ENCODE measurements around the gene PFN4.
"Not testable (repeated sequence)": the region's sequence is repeated elsewhere in the genome, so short reads cannot be mapped to it uniquely, and the experiment has no call there.

PFN4 gene

DNA sequence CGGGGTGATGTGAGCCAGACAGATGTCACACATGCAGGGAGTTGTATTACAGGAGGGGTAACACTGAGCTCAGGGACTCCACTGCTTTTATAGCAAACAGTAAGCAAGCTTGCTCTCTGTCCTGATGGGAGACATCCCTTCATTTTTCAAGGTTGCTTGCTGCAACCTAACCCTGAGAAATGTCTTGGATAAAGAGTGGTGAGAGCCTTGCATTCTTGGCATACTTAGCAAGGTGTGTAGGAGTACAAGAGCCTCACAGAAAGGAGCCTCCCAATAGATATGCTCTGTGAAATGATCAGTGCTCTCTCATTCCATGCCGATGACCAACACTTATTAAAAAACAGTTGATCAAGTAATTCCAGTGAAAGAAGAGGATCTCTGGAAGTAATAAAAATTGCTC lies 8.1 kb downstream of the PFN4 start:
- Histone ChIP-seq H3K27me3 (ENCODE audit: insufficient read depth, low read length) (no peaks in the 10 kb centered on the region), H2AFZ (ENCODE audit: low read length, unreplicated experiment) (no peak overlapping the region), H3K4me3 (ENCODE audit: low read depth, low read length) (no peak overlapping the region), H3K27ac (ENCODE audit: low read depth, low read length) (no peak overlapping the region), H3K36me3 (ENCODE audit: insufficient read depth, low read length) (peaks cover 12% of the 10 kb centered on the region), H3K79me2 (ENCODE audit: control insufficient read depth, insufficient read depth, low read length, unreplicated experiment) (no peaks in the 10 kb centered on the region), H3K4me1 (ENCODE audit: control insufficient read depth, insufficient read depth, low read length, unreplicated experiment) (peaks cover 11% of the 10 kb centered on the region)

- peaks cover 12% of the 10 kb centered on the region for H3K36me3 ChIP-seq (ENCODE audit: insufficient read depth, low read length)
- H3K27ac ChIP-seq (ENCODE audit: low read depth, low read length): no peak overlapping the region
- no peaks in the 10 kb centered on the region for H3K27me3 ChIP-seq (ENCODE audit: insufficient read depth, low read length)
- H3K4me1 ChIP-seq (ENCODE audit: control insufficient read depth, insufficient read depth, low read length, unreplicated experiment): peaks cover 17% of the 10 kb centered on the region
- no peak overlapping the region for H2AFZ ChIP-seq (ENCODE audit: low read length, unreplicated experiment)
- no peaks in the 10 kb centered on the region for H3K79me2 ChIP-seq (ENCODE audit: control insufficient read depth, insufficient read depth, low read length, unreplicated experiment)
- H3K4me3 ChIP-seq (ENCODE audit: low read depth, low read length): no peak overlapping the region
These were observed 11.7 kb downstream of the PFN4 start for GRCh38 chr2:24111407-24111901.

DNA sequence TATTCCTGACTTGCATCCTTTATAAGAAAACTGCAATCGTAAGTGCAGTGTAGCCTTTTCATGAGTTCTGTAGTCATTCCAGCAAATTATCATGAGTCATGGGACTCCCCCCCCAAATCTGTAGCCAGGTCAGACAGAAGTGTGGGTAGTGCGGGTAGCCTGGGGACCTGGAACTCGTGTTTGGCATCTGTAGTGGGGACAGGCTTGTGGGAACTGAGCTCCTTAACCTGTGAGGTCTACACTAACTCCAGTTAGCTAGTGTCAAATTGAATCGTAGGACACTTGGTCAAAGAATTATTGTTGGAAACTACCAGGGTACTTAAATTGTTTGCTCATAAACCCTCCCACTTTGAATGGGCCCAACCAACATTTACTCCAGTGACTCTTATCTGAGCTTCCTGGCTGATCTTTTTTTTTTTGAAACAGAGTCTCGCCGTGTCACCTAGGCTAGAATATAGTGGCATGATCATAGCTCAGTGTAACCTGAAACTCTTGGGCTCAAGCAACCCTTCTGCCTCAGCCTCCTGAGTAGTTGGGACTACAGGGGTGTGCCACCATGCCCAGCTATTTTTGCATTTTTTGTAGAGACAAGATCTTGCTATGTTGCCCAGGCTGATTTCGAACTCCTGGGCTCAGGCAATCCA lies 12.4 kb downstream of the PFN4 start:
- no peak overlapping the region for H2AFZ ChIP-seq (ENCODE audit: low read length, unreplicated experiment)

DNA sequence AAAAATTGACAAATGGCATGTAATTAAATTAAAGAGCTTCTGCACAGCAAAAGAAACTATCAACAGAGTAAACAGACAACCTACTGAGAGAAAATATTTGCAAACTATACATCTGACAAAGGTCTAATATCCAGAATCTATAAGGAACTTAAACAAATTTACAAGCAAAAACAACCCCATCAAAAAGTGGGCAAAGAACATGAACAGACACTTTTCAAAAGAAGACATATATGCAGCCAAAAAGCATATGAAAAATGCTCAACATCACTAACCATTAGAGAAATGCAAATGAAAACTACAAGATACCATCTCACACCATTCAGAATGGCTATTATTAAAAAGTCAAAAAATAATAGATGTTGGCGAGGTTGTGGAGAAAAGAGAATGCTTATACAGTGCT lies 13.7 kb downstream of the PFN4 start:
- not testable (repeated sequence) for H3K27ac ChIP-seq (ENCODE audit: low read depth, low read length); H3K4me3 ChIP-seq (ENCODE audit: low read depth, low read length); H3K36me3 ChIP-seq (ENCODE audit: insufficient read depth, low read length); H2AFZ ChIP-seq (ENCODE audit: low read length, unreplicated experiment); H3K79me2 ChIP-seq (ENCODE audit: control insufficient read depth, insufficient read depth, low read length, unreplicated experiment); H3K27me3 ChIP-seq (ENCODE audit: insufficient read depth, low read length)
- H3K4me1 ChIP-seq (ENCODE audit: control insufficient read depth, insufficient read depth, low read length, unreplicated experiment): peaks cover 17% of the 10 kb centered on the region

More for the DNA sequence above, 12.4 kb downstream of the PFN4 start:
- H3K79me2 ChIP-seq (ENCODE audit: control insufficient read depth, insufficient read depth, low read length, unreplicated experiment): no peaks in the 10 kb centered on the region
- H3K27me3 ChIP-seq (ENCODE audit: insufficient read depth, low read length): no peaks in the 10 kb centered on the region
- H3K4me3 ChIP-seq (ENCODE audit: low read depth, low read length): no peak overlapping the region
- peaks cover 17% of the 10 kb centered on the region for H3K4me1 ChIP-seq (ENCODE audit: control insufficient read depth, insufficient read depth, low read length, unreplicated experiment)
- H3K27ac ChIP-seq (ENCODE audit: low read depth, low read length): no peak overlapping the region
- H3K36me3 ChIP-seq (ENCODE audit: insufficient read depth, low read length): peaks cover 12% of the 10 kb centered on the region

DNA sequence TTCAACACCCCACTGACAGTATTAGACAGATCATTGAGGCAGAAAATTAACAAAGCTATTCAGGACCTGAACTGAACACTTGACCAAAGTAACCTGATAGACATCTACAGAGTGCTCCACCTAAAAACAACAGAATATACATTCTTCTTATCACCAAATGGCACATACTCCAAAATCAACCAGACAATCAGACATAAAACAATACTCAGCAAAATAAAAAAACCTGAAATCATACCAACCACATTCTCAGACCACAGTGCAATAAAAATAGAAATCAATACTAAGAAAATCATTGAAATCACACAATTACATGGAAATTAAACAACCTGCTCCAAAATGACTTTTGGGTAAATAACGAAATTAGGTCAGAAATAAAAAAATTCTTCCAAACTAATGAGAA lies 15.8 kb downstream of the PFN4 start:
- Histone ChIP-seq H3K27me3 (ENCODE audit: insufficient read depth, low read length) (no peaks in the 10 kb centered on the region), H3K4me3 (ENCODE audit: low read depth, low read length) (no peak overlapping the region), H3K79me2 (ENCODE audit: control insufficient read depth, insufficient read depth, low read length, unreplicated experiment) (no peaks in the 10 kb centered on the region), H3K4me1 (ENCODE audit: control insufficient read depth, insufficient read depth, low read length, unreplicated experiment) (peaks cover 17% of the 10 kb centered on the region), H3K27ac (ENCODE audit: low read depth, low read length) (no peak overlapping the region), H3K36me3 (ENCODE audit: insufficient read depth, low read length) (no peaks in the 10 kb centered on the region), H2AFZ (ENCODE audit: low read length, unreplicated experiment) (no peak overlapping the region)

DNA sequence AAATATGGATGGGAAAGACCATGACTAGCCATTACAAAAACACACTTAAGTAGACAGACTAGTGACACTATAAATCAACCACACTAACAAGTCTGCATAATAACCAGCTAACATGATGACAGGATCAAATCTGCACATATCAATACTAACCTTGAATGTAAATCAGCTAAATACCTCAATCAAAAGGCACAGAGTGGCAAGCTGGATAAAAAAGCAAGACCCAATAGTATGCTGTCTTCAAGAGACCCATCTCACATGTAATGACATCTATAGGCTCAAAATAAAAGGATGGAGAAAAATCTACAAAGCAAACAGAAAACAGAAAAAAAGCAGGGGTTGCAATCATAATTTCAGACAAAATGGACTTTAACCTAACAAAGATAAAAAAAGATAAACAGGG lies 16.3 kb downstream of the PFN4 start:
- Histone ChIP-seq H3K36me3 (ENCODE audit: insufficient read depth, low read length) (no peaks in the 10 kb centered on the region), H3K4me3 (ENCODE audit: low read depth, low read length) (no peak overlapping the region), H3K4me1 (ENCODE audit: control insufficient read depth, insufficient read depth, low read length, unreplicated experiment) (peaks cover 17% of the 10 kb centered on the region), H3K27me3 (ENCODE audit: insufficient read depth, low read length) (no peaks in the 10 kb centered on the region), H3K79me2 (ENCODE audit: control insufficient read depth, insufficient read depth, low read length, unreplicated experiment) (no peaks in the 10 kb centered on the region), H3K27ac (ENCODE audit: low read depth, low read length) (no peak overlapping the region), H2AFZ (ENCODE audit: low read length, unreplicated experiment) (no peak overlapping the region)

GRCh38 chr2:24105816-24106215 lies 17.3 kb downstream of the PFN4 start:
- H2AFZ ChIP-seq (ENCODE audit: low read length, unreplicated experiment): no peak overlapping the region
- H3K27ac ChIP-seq (ENCODE audit: low read depth, low read length): no peak overlapping the region
- H3K4me3 ChIP-seq (ENCODE audit: low read depth, low read length): no peak overlapping the region
- peaks cover 7% of the 10 kb centered on the region for H3K4me1 ChIP-seq (ENCODE audit: control insufficient read depth, insufficient read depth, low read length, unreplicated experiment)
- H3K79me2 ChIP-seq (ENCODE audit: control insufficient read depth, insufficient read depth, low read length, unreplicated experiment): no peaks in the 10 kb centered on the region
- no peaks in the 10 kb centered on the region for H3K27me3 ChIP-seq (ENCODE audit: insufficient read depth, low read length)
- no peaks in the 10 kb centered on the region for H3K36me3 ChIP-seq (ENCODE audit: insufficient read depth, low read length)

DNA sequence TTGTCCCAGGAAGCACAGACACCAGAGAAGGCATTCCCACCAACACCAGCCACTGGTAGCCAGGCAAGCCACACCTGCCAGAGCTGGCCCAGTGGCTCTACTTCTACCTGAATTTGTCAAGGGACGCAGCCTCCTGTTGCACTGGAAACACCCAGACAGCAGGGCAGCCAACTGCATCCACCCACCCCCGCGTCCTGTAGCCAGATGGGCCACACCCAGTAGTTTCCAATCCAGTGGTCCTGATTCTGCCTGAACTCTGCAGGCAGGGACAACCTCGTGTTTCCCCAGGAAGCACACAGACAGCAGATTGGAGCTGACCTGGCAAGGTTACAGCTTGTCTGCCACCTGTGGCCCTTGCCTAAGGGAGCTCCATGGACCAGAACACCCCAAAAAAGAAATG lies 18.2 kb downstream of the PFN4 start:
- no peaks in the 10 kb centered on the region for H3K79me2 ChIP-seq (ENCODE audit: control insufficient read depth, insufficient read depth, low read length, unreplicated experiment)
- no peaks in the 10 kb centered on the region for H3K27me3 ChIP-seq (ENCODE audit: insufficient read depth, low read length)
- H3K36me3 ChIP-seq (ENCODE audit: insufficient read depth, low read length): no peaks in the 10 kb centered on the region
- H3K27ac ChIP-seq (ENCODE audit: low read depth, low read length): no peak overlapping the region
- H3K4me1 ChIP-seq (ENCODE audit: control insufficient read depth, insufficient read depth, low read length, unreplicated experiment): peaks cover 6% of the 10 kb centered on the region
- no peak overlapping the region for H3K4me3 ChIP-seq (ENCODE audit: low read depth, low read length)
- no peak overlapping the region for H2AFZ ChIP-seq (ENCODE audit: low read length, unreplicated experiment)

GRCh38 chr2:24104110-24104650 lies 19.0 kb downstream of the PFN4 start:
- Histone ChIP-seq H3K36me3 (ENCODE audit: insufficient read depth, low read length) (no peaks in the 10 kb centered on the region), H3K79me2 (ENCODE audit: control insufficient read depth, insufficient read depth, low read length, unreplicated experiment) (no peaks in the 10 kb centered on the region), H2AFZ (ENCODE audit: low read length, unreplicated experiment) (no peak overlapping the region), H3K4me1 (ENCODE audit: control insufficient read depth, insufficient read depth, low read length, unreplicated experiment) (peaks cover 6% of the 10 kb centered on the region), H3K27me3 (ENCODE audit: insufficient read depth, low read length) (no peaks in the 10 kb centered on the region), H3K27ac (ENCODE audit: low read depth, low read length) (no peak overlapping the region), H3K4me3 (ENCODE audit: low read depth, low read length) (no peak overlapping the region)

GRCh38 chr2:24102677-24103076 lies 20.5 kb downstream of the PFN4 start:
- no peak overlapping the region for H3K27ac ChIP-seq (ENCODE audit: low read depth, low read length)
- H3K79me2 ChIP-seq (ENCODE audit: control insufficient read depth, insufficient read depth, low read length, unreplicated experiment): no peaks in the 10 kb centered on the region
- H3K4me1 ChIP-seq (ENCODE audit: control insufficient read depth, insufficient read depth, low read length, unreplicated experiment): no peaks in the 10 kb centered on the region
- no peaks in the 10 kb centered on the region for H3K27me3 ChIP-seq (ENCODE audit: insufficient read depth, low read length)
- H2AFZ ChIP-seq (ENCODE audit: low read length, unreplicated experiment): no peak overlapping the region
- no peak overlapping the region for H3K4me3 ChIP-seq (ENCODE audit: low read depth, low read length)
- no peaks in the 10 kb centered on the region for H3K36me3 ChIP-seq (ENCODE audit: insufficient read depth, low read length)

DNA sequence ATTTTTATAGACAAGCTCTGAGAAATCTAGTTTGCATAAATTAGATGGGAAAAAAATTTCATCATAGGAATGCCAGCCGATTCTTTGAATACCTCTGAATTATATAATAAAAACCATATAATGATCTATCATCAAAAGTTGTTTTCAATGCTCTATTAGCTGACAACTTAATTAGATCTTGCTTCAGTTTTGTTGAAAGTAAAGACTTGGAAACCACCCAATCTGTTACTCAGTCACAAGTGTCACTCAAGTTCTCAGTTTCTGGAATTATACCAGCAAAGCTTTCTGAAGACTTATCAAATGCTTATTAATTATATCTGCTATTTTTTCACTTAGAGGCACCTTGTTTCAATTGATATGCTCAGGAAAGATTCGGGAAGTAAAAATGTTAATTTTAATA lies 21.1 kb downstream of the PFN4 start:
- Histone ChIP-seq H3K36me3 (ENCODE audit: insufficient read depth, low read length) (no peaks in the 10 kb centered on the region), H3K4me3 (ENCODE audit: low read depth, low read length) (no peak overlapping the region), H3K4me1 (ENCODE audit: control insufficient read depth, insufficient read depth, low read length, unreplicated experiment) (no peaks in the 10 kb centered on the region), H3K27me3 (ENCODE audit: insufficient read depth, low read length) (no peaks in the 10 kb centered on the region), H3K27ac (ENCODE audit: low read depth, low read length) (no peak overlapping the region), H2AFZ (ENCODE audit: low read length, unreplicated experiment) (no peak overlapping the region), H3K79me2 (ENCODE audit: control insufficient read depth, insufficient read depth, low read length, unreplicated experiment) (no peaks in the 10 kb centered on the region)

All from ACC112 (cell line).